K562 (cell line): ENCODE measurements around the gene COL11A2. TPM values are rescaled to one million over a fixed set of nuclear protein-coding genes. Genes with fewer than 3 reads are reported as not detected.

ENCODE experiments used
- BRCA1 ChIP-seq, 2 experiments: fragments of 450-650 bp in 1 of 2; sonication (generic) in 1 of 2; formaldehyde crosslinking in 1 of 2; IDR thresholded peaks; 2 replicates each; pipeline versions ENCODE4 v1.5.0 to v1.6.1; 2017 to 2020; ENCODE audit warnings: mild to moderate bottlenecking in 1 of 2, missing genetic modification reagents in 1 of 2
- EHMT2 ChIP-seq: fragments of 450-650 bp; IDR thresholded peaks from 2 replicates; pipeline ENCODE4 v1.6.1; 2018; ENCODE audit warnings: antibody characterized with exemption
- ETV1 ChIP-seq: fragments of 450-650 bp; conservative IDR thresholded peaks from 2 replicates; pipeline ENCODE4 v1.6.1; 2016; ENCODE audit warnings: missing genetic modification characterization, control low read depth, low read depth, missing compliant biosample characterization
- FOXA1 ChIP-seq: fragments of 450-650 bp; IDR thresholded peaks from 2 replicates; pipeline ENCODE4 v1.6.1; 2016; ENCODE audit warnings: mild to moderate bottlenecking, borderline replicate concordance
- GATAD2B ChIP-seq: fragments of 450-650 bp; IDR thresholded peaks from 2 replicates; pipeline ENCODE4 v1.6.1; 2017; ENCODE audit warnings: mild to moderate bottlenecking, borderline replicate concordance
- GTF2E2 ChIP-seq: fragments of 200-800 bp; sonication (Bioruptor generic); IDR thresholded peaks from 2 replicates; pipeline ENCODE4 v1.6.1; 2016; ENCODE audit warnings: missing genetic modification characterization, missing compliant biosample characterization
- HDAC1 ChIP-seq, 2 experiments: fragments of 450-650 bp; IDR thresholded peaks; 2 replicates each; pipeline ENCODE4 v1.6.1; 2016 to 2017; ENCODE audit warnings: inconsistent platforms in 1 of 2, mild to moderate bottlenecking in 1 of 2, moderate library complexity in 1 of 2
- KDM5B ChIP-seq: fragments of 200-600 bp; sonication (generic); IDR thresholded peaks from 2 replicates; pipeline ENCODE4 v1.6.1; 2012; ENCODE audit warnings: low read depth, mild to moderate bottlenecking, moderate library complexity, low read length, control low read depth, inconsistent platforms; ENCODE audit not compliant: insufficient replicate concordance
- KLF16 ChIP-seq: IDR thresholded peaks from 2 replicates; pipeline ENCODE4 v1.6.1; 2016; ENCODE audit warnings: antibody characterized with exemption
- MAFK ChIP-seq: IDR thresholded peaks from 2 replicates; pipeline ENCODE4 v1.6.1; 2011; ENCODE audit warnings: low read length, improper control_type of control experiment
- MEF2A ChIP-seq: IDR thresholded peaks from 2 replicates; pipeline ENCODE4 v1.6.1; 2011; ENCODE audit warnings: low read depth, mild to moderate bottlenecking, low read length, moderate library complexity; ENCODE audit not compliant: control insufficient read depth
- MIER1 ChIP-seq: fragments of 450-650 bp; IDR thresholded peaks from 2 replicates; pipeline ENCODE4 v1.6.1; 2016; ENCODE audit warnings: antibody characterized with exemption, mild to moderate bottlenecking, low read depth
- NR2C2 ChIP-seq, 2 experiments: fragments of 200-800 bp in 1 of 2; sonication (Bioruptor generic) in 1 of 2; sonication (generic) in 1 of 2; formaldehyde crosslinking in 1 of 2; IDR thresholded peaks; 2 replicates each; pipeline versions ENCODE4 v1.6.1 to v1.8.0; 2016 to 2022; ENCODE audit warnings: mild to moderate bottlenecking in 1 of 2, missing compliant biosample characterization in 1 of 2, missing genetic modification characterization in 1 of 2, missing genetic modification reagents in 1 of 2
- RFX1 ChIP-seq: fragments of 450-650 bp; IDR thresholded peaks from 2 replicates; pipeline ENCODE4 v1.6.1; 2016; ENCODE audit warnings: mild to moderate bottlenecking, moderate library complexity
- SMARCA4 ChIP-seq: fragments of 450-650 bp; IDR thresholded peaks from 2 replicates; pipeline ENCODE4 v1.6.1; 2016
- TAL1 ChIP-seq: fragments of 450-650 bp; IDR thresholded peaks from 2 replicates; pipeline ENCODE4 v1.6.1; 2016; ENCODE audit warnings: mild to moderate bottlenecking
- TEAD2 ChIP-seq: fragments of 450-650 bp; IDR thresholded peaks from 2 replicates; pipeline ENCODE4 v1.6.1; 2016; ENCODE audit warnings: missing genetic modification characterization, control low read depth, missing compliant biosample characterization
- TRIM24 ChIP-seq, 2 experiments: fragments of 450-650 bp; IDR thresholded peaks; 2 replicates each; pipeline ENCODE4 v1.6.1; 2016
- ZNF121 ChIP-seq: sonication (generic); formaldehyde crosslinking; conservative IDR thresholded peaks from 2 replicates; pipeline ENCODE4 v1.8.0; 2022; ENCODE audit warnings: missing genetic modification reagents
- ZNF24 ChIP-seq: fragments of 450-650 bp; IDR thresholded peaks from 2 replicates; pipeline ENCODE4 v1.6.1; 2016
- ZNF584 ChIP-seq: fragments of 200-800 bp; sonication (Bioruptor generic); IDR thresholded peaks from 2 replicates; pipeline ENCODE4 v1.6.1; 2016; ENCODE audit warnings: low read depth, mild to moderate bottlenecking, missing genetic modification characterization, missing compliant biosample characterization
- polyA plus RNA-seq, 8 experiments: library from polyadenylated mRNA; depleted of rRNA in 4 of 8; stranded (reverse) in 5 of 8; unstranded in 3 of 8; fragments of >200 nt; fragmentation: Nextera tagmentation in 2 of 8; fragmentation: Illumina TruSeq in 1 of 8; extraction: Ambion mirVana in 2 of 8; extraction: Trizol in 1 of 8; gene quantifications; 2 replicates each; pipeline versions ENCODE4 v1.2.1 to v1.2.3, GENCODE V29; 2011 to 2014; ENCODE audit warnings: inconsistent platforms in 1 of 8, missing spikeins in 1 of 8
- total RNA-seq, 7 experiments: library from RNA; depleted of rRNA in 6 of 7; stranded (reverse); fragments of >200 nt in 6 of 7; fragmentation: Illumina TruSeq in 2 of 7; extraction: Trizol in 2 of 7; gene quantifications; 2 replicates each; pipeline versions ENCODE4 v1.2.1 to v1.2.3, GENCODE V29; 2011 to 2021; ENCODE audit warnings: low replicate concordance in 1 of 7
- TF ChIP-seq, protein P1 (sequence below): fragments of 250-450 bp; sonication (Bioruptor Pico); IDR thresholded peaks from 2 replicates; pipeline ENCODE4 v1.8.0; 2022; ENCODE audit warnings: moderate library complexity, mild to moderate bottlenecking, inconsistent platforms
- TF ChIP-seq, protein P2 (sequence below): fragments of 250-450 bp; sonication (Bioruptor Pico); IDR thresholded peaks from 2 replicates; pipeline ENCODE4 v1.5.0; 2020; ENCODE audit warnings: mild to moderate bottlenecking, borderline replicate concordance
- TF ChIP-seq, protein P3 (sequence below): sonication (generic); formaldehyde crosslinking; IDR thresholded peaks from 2 replicates; pipeline ENCODE4 v1.9.0; 2022; ENCODE audit warnings: mild to moderate bottlenecking, missing genetic modification reagents
- TF ChIP-seq, protein P4 (sequence below): sonication (generic); formaldehyde crosslinking; IDR thresholded peaks from 2 replicates; pipeline ENCODE4 v1.8.0; 2023; ENCODE audit warnings: mild to moderate bottlenecking, missing genetic modification reagents

The COL11A2 gene
- total and polyA plus RNA-seq, 9 of the 15 experiments (the other 6 are each of a cell fraction or from before 2014, with no cell fraction given), result 0.04 to 0.35 (median 0.09) TPM; not detected in 1

DNA sequence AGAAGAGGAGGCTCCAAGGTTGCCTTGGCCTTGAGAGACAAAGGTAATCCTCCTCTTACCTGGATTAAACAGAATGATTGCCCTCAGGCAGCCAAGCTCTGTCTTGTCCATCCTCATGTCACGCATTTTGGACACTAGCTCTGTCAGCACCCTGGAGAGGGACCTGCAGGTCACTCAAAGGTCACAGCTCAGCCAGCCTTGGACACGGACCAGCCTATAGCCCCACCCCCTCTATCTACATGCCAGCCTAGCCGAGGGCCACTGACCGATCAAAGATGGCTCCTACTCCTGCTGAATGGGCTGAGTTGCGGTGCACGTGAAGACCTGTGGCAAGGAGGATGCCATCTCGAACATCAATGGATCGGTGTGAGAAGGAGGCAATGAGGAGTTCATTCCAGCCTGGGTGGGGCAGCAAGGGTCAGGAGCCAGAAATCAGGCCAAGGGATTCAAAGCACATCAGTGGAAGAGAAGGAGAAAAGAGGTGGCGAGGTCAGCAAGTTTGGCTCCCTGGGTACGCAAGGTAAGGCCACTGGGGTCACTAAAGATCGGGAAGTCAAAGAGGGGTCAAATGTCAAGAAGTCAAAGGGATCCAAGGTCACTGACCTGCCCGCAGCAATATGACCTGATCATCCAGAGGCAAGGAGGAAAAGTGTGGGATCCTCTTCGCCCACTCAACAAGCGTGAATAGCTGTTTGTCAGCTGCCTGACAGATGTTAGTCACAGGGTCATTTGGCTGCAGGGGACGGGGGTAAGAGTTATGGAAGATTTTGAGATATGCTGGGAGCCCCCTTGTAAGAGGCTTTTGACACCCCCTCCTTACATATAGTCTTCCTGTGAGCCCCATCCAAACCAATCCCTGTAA, 3.3 kb upstream of the COL11A2 start (continued):
- peak; percentile 94 for TF ChIP-seq EHMT2
- TF ChIP-seq NR2C2 (CRISPR knock-in tag; IDR thresholded peaks at IDR 0.05), result 0 out of 2 replicates have a peak, but pooled peaks have one; percentile 57
- TF ChIP-seq NR2C2 (tag; IDR thresholded peaks at IDR 0.05), result peak; percentile 64
- TF ChIP-seq, protein P1, sequence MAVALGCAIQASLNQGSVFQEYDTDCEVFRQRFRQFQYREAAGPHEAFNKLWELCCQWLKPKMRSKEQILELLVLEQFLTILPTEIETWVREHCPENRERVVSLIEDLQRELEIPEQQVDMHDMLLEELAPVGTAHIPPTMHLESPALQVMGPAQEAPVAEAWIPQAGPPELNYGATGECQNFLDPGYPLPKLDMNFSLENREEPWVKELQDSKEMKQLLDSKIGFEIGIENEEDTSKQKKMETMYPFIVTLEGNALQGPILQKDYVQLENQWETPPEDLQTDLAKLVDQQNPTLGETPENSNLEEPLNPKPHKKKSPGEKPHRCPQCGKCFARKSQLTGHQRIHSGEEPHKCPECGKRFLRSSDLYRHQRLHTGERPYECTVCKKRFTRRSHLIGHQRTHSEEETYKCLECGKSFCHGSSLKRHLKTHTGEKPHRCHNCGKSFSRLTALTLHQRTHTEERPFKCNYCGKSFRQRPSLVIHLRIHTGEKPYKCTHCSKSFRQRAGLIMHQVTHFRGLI (CRISPR knock-in tag), result no peak
- peak in 1 of 2 experiments; percentile 12; a peak in 1 of 4 replicates for TF ChIP-seq HDAC1 (IDR thresholded peaks at IDR 0.05)
- TF ChIP-seq, protein P2, sequence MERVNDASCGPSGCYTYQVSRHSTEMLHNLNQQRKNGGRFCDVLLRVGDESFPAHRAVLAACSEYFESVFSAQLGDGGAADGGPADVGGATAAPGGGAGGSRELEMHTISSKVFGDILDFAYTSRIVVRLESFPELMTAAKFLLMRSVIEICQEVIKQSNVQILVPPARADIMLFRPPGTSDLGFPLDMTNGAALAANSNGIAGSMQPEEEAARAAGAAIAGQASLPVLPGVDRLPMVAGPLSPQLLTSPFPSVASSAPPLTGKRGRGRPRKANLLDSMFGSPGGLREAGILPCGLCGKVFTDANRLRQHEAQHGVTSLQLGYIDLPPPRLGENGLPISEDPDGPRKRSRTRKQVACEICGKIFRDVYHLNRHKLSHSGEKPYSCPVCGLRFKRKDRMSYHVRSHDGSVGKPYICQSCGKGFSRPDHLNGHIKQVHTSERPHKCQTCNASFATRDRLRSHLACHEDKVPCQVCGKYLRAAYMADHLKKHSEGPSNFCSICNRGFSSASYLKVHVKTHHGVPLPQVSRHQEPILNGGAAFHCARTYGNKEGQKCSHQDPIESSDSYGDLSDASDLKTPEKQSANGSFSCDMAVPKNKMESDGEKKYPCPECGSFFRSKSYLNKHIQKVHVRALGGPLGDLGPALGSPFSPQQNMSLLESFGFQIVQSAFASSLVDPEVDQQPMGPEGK, result no peak
- TF ChIP-seq KDM5B, result no peak
- TF ChIP-seq, protein P3, sequence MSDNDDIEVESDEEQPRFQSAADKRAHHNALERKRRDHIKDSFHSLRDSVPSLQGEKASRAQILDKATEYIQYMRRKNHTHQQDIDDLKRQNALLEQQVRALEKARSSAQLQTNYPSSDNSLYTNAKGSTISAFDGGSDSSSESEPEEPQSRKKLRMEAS (CRISPR knock-in tag), result 0 out of 2 replicates have a peak, but pooled peaks have one; percentile 18
- no peak for TF ChIP-seq BRCA1 (IDR thresholded peaks at IDR 0.05)
- TF ChIP-seq BRCA1 (CRISPR knock-in tag; IDR thresholded peaks at IDR 0.05), result no peak
- TF ChIP-seq TRIM24 (IDR thresholded peaks at IDR 0.05), result no peak
- TF ChIP-seq MAFK, result no peak
- no peak for TF ChIP-seq ZNF584
- no peak for TF ChIP-seq GTF2E2
- TF ChIP-seq ZNF121, result no peak
- TF ChIP-seq SMARCA4, result no peak
- no peak for TF ChIP-seq MEF2A
- TF ChIP-seq ZNF24, result no peak
- TF ChIP-seq, protein P4, sequence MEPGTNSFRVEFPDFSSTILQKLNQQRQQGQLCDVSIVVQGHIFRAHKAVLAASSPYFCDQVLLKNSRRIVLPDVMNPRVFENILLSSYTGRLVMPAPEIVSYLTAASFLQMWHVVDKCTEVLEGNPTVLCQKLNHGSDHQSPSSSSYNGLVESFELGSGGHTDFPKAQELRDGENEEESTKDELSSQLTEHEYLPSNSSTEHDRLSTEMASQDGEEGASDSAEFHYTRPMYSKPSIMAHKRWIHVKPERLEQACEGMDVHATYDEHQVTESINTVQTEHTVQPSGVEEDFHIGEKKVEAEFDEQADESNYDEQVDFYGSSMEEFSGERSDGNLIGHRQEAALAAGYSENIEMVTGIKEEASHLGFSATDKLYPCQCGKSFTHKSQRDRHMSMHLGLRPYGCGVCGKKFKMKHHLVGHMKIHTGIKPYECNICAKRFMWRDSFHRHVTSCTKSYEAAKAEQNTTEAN, result no peak
- no peak for TF ChIP-seq TAL1
- peak; percentile 91 for TF ChIP-seq MIER1
- no peak for TF ChIP-seq TEAD2 (tag)
- no peak for TF ChIP-seq ETV1 (tag)
- TF ChIP-seq FOXA1, result no peak
- no peak for TF ChIP-seq RFX1
- no peak for TF ChIP-seq GATAD2B
- no peak for TF ChIP-seq KLF16
